ENCODE measurements around the gene CNOT4. TPM values are rescaled to one million over a fixed set of nuclear protein-coding genes. Genes with fewer than 3 reads are reported as not detected.

CNOT4 gene
- total RNA-seq, 1 experiment from 2014 or later = 9.7 TPM

GRCh38 chr7:135365721-135366120, 144.2 kb downstream of the CNOT4 start:
- Histone ChIP-seq H3K27me3 (ENCODE audit: low read length) (no peaks in the 10 kb centered on the region), H3K9ac (ENCODE audit: low read length) (no peak overlapping the region), H3F3A (ENCODE audit: low read length, unreplicated experiment) (no peaks in the 10 kb centered on the region), H3K36me3 (ENCODE audit: low read depth, low read length) (no peaks in the 10 kb centered on the region; the same call in 1 of the 2 replicates), H3K9me2 (replicated peaks; ENCODE audit: low read length) (no peaks in the 10 kb centered on the region), H3K4me1 (ENCODE audit: insufficient read depth, low read length) (no peaks in the 10 kb centered on the region), H3K9me3 (ENCODE audit: low read length) (no peaks in the 10 kb centered on the region), H2AFZ (ENCODE audit: low read length) (no peak overlapping the region), H4K20me1 (ENCODE audit: low read length) (no peaks in the 10 kb centered on the region), H3K4me2 (ENCODE audit: low read length) (no peak overlapping the region), H3K79me2 (ENCODE audit: low read length) (no peaks in the 10 kb centered on the region), H3K27ac (ENCODE audit: low read length) (no peak overlapping the region), H3K4me3 (ENCODE audit: low read length) (no peak overlapping the region)
- ATAC-seq (no peak), DNase-seq (no peak)
- intact Hi-C loops (cut with micrococcal nuclease) = no loop called here
- ChIA-PET POLR2A (ENCODE audit: unreplicated experiment) (no interaction called here), CTCF (no interaction called here)
- TF ChIP-seq EZH2phosphoT487 (IDR thresholded peaks at IDR 0.05; ENCODE audit: borderline replicate concordance, low read length) = no peak
- no peak for TF ChIP-seq CTCF (conservative IDR thresholded peaks at IDR 0.05; ENCODE audit: low read depth, low read length)
- TF ChIP-seq EZH2 (IDR thresholded peaks at IDR 0.05; ENCODE audit: low read length, unreplicated experiment) = no peak
- no TSS peak for BruUV-seq (replicated peaks)

GRCh38 chr7:135364206-135364605, 145.7 kb downstream of the CNOT4 start:
- ChIA-PET CTCF (no interaction called here), POLR2A (ENCODE audit: unreplicated experiment) (no interaction called here)
- no peak overlapping the region for H3K4me2 ChIP-seq (ENCODE audit: low read length)
- H3K4me1 ChIP-seq (ENCODE audit: insufficient read depth, low read length) = no peaks in the 10 kb centered on the region
- no peak for ATAC-seq
- DNase-seq = no peak
- intact Hi-C loops (cut with micrococcal nuclease) = no loop called here
- H3K27me3 ChIP-seq (ENCODE audit: low read length) = no peaks in the 10 kb centered on the region
- no peaks in the 10 kb centered on the region for H3K9me2 ChIP-seq (replicated peaks; ENCODE audit: low read length)
- H4K20me1 ChIP-seq (ENCODE audit: low read length) = no peaks in the 10 kb centered on the region
- H3K79me2 ChIP-seq (ENCODE audit: low read length) = no peaks in the 10 kb centered on the region
- H3K9ac ChIP-seq (ENCODE audit: low read length) = no peak overlapping the region
- no TSS peak for BruUV-seq (replicated peaks)
- no peaks in the 10 kb centered on the region for H3K9me3 ChIP-seq (ENCODE audit: low read length)
- no peaks in the 10 kb centered on the region; the same call in 1 of the 2 replicates for H3K36me3 ChIP-seq (ENCODE audit: low read depth, low read length)
- TF ChIP-seq CTCF (conservative IDR thresholded peaks at IDR 0.05; ENCODE audit: low read depth, low read length) (no peak), EZH2 (IDR thresholded peaks at IDR 0.05; ENCODE audit: low read length, unreplicated experiment) (no peak), EZH2phosphoT487 (IDR thresholded peaks at IDR 0.05; ENCODE audit: borderline replicate concordance, low read length) (no peak)
- no peaks in the 10 kb centered on the region for H3F3A ChIP-seq (ENCODE audit: low read length, unreplicated experiment)
- no peak overlapping the region for H2AFZ ChIP-seq (ENCODE audit: low read length)
- H3K4me3 ChIP-seq (ENCODE audit: low read length) = no peak overlapping the region
- no peak overlapping the region for H3K27ac ChIP-seq (ENCODE audit: low read length)

GRCh38 chr7:135362871-135363270, 147.0 kb downstream of the CNOT4 start:
- Histone ChIP-seq H3K9me2 (replicated peaks; ENCODE audit: low read length) (no peaks in the 10 kb centered on the region), H3K27me3 (ENCODE audit: low read length) (no peaks in the 10 kb centered on the region), H3K4me2 (ENCODE audit: low read length) (no peak overlapping the region), H3F3A (ENCODE audit: low read length, unreplicated experiment) (no peaks in the 10 kb centered on the region), H3K27ac (ENCODE audit: low read length) (no peak overlapping the region), H4K20me1 (ENCODE audit: low read length) (no peaks in the 10 kb centered on the region), H2AFZ (ENCODE audit: low read length) (no peak overlapping the region), H3K79me2 (ENCODE audit: low read length) (no peaks in the 10 kb centered on the region), H3K36me3 (ENCODE audit: low read depth, low read length) (no peaks in the 10 kb centered on the region; the same call in 1 of the 2 replicates), H3K4me1 (ENCODE audit: insufficient read depth, low read length) (no peaks in the 10 kb centered on the region), H3K9me3 (ENCODE audit: low read length) (no peaks in the 10 kb centered on the region), H3K4me3 (ENCODE audit: low read length) (no peak overlapping the region), H3K9ac (ENCODE audit: low read length) (no peak overlapping the region)
- ATAC-seq (no peak), DNase-seq (no peak)
- peak; percentile 23; the same call in 1 of the 2 replicates for TF ChIP-seq CTCF (conservative IDR thresholded peaks at IDR 0.05; ENCODE audit: low read depth, low read length)
- no peak for TF ChIP-seq EZH2 (IDR thresholded peaks at IDR 0.05; ENCODE audit: low read length, unreplicated experiment)
- no peak for TF ChIP-seq EZH2phosphoT487 (IDR thresholded peaks at IDR 0.05; ENCODE audit: borderline replicate concordance, low read length)
- no TSS peak for BruUV-seq (replicated peaks)
- ChIA-PET CTCF (no interaction called here), POLR2A (ENCODE audit: unreplicated experiment) (no interaction called here)
- intact Hi-C loops (cut with micrococcal nuclease) = no loop called here
